ENCODE data around the gene JAK1. TPM values are rescaled to one million over a fixed set of nuclear protein-coding genes. Genes with fewer than 3 reads are reported as not detected.

The JAK1 gene
- total RNA-seq, 4 donors from 2014 or later: 214 to 288 (median 265) TPM

DNA sequence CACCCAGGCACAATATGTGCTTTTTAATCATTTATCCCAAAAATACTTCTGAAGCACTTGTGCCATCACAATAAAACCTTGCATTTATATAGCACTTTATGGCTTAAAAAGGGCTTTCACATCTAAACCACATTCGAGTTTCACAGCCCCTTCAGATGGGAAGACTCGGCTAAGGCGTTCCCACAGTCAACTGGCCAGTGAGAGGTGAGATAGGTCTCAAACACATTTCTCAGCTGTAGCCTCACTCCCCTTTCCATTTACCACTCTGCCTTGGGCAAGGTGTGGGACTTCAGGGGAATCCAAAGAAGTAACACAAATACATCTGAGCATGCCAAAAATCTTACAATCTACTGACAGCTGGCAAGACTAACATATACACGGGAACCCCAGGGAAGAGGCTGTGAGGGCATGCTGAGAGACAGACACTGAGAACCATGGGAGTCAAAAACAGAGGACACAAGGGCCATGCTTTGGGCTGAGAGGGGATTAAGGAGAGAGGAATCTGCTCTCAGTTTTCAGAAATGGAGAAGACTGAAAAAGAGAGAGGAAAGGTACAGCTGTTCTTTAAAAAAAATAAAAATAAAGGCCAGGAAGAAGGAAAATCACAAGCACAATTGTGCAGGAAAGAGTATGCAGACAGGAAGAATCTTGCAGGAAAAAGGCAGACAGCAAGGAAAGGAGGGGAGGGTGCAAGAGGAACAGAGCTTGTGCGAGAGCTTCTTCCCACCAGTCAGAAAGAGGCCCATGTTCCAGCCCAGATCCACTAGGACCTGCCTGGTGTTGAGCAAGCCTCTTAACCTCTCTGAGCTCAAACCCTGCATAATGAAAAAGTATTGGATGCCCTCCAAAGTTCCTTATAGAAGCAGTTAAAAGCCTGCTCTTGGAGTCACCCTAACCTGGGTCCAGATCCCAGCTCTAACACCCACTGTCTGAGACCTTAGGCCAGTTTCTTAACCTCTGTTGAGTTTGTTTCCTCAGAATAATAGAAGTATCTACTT is 73.5 kb downstream of the JAK1 start:
- TF ChIP-seq, protein P1, sequence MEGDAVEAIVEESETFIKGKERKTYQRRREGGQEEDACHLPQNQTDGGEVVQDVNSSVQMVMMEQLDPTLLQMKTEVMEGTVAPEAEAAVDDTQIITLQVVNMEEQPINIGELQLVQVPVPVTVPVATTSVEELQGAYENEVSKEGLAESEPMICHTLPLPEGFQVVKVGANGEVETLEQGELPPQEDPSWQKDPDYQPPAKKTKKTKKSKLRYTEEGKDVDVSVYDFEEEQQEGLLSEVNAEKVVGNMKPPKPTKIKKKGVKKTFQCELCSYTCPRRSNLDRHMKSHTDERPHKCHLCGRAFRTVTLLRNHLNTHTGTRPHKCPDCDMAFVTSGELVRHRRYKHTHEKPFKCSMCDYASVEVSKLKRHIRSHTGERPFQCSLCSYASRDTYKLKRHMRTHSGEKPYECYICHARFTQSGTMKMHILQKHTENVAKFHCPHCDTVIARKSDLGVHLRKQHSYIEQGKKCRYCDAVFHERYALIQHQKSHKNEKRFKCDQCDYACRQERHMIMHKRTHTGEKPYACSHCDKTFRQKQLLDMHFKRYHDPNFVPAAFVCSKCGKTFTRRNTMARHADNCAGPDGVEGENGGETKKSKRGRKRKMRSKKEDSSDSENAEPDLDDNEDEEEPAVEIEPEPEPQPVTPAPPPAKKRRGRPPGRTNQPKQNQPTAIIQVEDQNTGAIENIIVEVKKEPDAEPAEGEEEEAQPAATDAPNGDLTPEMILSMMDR (IDR thresholded peaks at IDR 0.05; ENCODE audit: low read depth): no peak

DNA sequence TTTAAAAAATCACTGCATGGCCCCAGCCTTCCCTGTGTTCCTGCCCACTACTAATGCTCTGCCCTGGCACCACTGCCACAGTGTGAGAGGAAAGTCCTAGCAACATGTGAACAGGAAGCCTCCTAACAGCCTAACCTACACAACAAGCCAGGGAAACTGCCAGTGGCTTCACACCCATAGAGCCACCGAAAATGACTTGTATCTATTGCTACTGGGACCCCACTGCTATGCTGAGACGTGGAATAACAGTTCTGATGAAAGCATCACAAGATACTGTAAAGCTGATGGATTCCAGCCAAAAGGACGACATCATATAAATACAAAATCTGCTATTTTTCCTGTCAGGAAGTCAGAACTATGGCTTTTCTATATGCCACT is 74.9 kb downstream of the JAK1 start:
- TF ChIP-seq, protein P1 (IDR thresholded peaks at IDR 0.05; ENCODE audit: low read depth): no peak

DNA sequence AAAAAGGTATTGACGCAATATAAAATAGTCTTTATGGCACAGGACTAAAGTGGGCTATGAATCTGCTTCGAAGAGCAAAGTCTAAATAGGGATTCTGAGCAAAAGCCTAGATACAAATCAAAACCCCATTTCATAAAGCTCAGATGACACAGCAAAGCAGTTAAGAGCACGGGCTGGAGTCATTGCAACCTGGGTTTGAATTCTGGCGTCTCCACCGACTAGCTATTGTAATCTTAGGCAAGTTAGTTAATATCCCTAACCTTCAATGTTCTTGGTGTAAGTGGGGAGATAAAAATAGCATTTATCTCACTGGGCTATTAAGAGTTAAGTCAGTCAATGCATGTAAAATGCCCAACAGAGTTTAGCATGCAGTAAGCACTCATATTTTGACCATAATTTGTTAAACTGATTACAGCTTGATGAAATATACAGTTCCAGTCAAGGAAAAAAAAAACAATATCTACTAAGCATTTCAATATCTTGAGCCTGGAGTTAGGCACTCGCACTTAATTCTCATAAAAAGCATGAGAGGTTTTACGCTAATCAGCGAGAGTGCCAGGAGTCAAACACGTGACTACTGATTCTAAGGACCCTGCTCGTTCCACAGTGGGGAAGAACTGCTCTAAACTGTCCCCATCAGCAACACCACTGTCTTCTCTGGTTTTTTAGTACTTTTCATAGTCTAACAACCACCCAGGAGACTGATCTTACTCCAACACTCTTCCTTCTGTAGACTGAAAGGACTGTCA is 75.5 kb downstream of the JAK1 start:
- TF ChIP-seq, protein P1 (IDR thresholded peaks at IDR 0.05; ENCODE audit: low read depth): no peak

DNA sequence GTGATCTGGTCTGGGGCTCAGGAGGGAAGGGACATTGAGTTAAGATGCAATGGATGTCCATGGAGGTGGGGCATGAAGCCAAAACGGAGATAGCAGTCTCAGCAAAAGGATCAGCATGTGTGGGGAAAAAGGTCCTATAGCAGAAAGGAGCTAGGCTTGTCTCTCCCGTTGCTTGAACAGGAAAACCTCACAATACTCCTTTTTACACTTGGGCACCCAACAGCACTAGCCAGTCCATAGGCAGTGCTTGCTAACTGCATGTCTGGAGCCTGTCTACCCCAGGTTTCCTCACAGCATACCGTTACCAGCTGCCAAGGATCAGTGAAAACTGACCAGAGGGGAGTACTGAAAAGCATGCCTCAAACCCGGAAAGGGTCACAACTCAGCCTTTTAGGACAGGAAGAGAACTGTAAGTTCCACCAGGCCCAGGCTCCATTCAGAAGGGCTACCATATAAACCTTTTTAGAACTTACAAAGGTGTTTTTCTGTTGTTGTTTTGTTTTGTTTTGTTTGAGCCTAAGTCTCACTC is 78.6 kb downstream of the JAK1 start:
- TF ChIP-seq, protein P1 (IDR thresholded peaks at IDR 0.05; ENCODE audit: low read depth): no peak

DNA sequence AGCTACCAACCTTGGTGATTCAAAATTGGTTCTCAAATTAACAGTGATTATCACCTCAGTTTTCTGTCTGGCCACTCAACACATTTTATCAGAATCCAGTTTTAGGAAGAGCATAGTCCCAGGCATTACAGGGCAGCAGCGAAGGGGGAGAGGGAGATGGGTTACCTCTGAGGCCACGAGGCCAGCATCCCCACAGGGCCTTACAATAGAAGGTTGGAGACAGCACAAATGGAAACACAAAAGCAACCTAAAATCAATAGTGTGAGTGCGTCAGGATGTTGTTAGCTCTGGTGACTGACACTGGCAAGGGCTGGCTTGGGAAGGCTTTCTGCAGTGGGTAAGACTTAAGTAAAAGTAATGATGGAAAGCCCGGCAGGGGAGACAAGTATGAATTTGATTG is 79.5 kb downstream of the JAK1 start:
- TF ChIP-seq, protein P1 (IDR thresholded peaks at IDR 0.05; ENCODE audit: low read depth): no peak

DNA sequence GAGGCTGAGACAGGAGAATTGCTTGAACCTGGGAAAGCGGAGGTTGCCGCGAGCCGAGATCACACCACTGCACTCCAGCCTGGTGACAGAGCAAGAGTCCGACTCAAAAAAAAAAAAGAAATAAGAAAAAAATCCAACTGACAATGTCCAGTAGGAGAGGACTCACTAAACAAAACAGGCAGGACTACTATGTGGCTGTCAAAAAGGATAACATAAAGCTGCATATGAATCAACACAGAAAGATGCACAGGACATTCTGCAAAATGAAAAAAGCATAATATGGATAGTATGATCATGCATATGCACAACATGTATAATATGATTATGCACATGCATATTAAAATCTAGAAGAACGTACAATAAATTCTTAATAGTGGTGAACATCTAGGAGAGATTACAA is 80.7 kb downstream of the JAK1 start:
- TF ChIP-seq, protein P1 (IDR thresholded peaks at IDR 0.05; ENCODE audit: low read depth): no peak

All from subcutaneous adipose tissue (tissue), 4 donors.